GM19023 (cell line): Measurements from ENCODE around the gene PLGLB1.
"Not testable (repeated sequence)": the region's sequence is repeated elsewhere in the genome, so short reads cannot be mapped to it uniquely, and the experiment has no call there.

ENCODE experiments used
- ATAC-seq: cut with Tn5 transposase; IDR thresholded peaks from one replicate; pipeline ENCODE4 v1.9.1; 2021; ENCODE audit warnings: mild to moderate bottlenecking, moderate library complexity; ENCODE audit not compliant: unreplicated experiment

Gene PLGLB1

GRCh38 chr2:87021744-87022143 lies at the start of gene PLGLB1:
Gene PLGLB1, minus strand, starts transcription at chr2:87021844. Its CDS starts 61 bp downstream, at chr2:87021783.
- ATAC-seq = not testable (repeated sequence)

- not testable (repeated sequence) for ATAC-seq
Observed at GRCh38 chr2:87064305-87064704, 42.7 kb upstream of the PLGLB1 start.

- not testable (repeated sequence) for ATAC-seq
Observed at GRCh38 chr2:87063431-87063830, 41.8 kb upstream of the PLGLB1 start.

GRCh38 chr2:87061519-87061918 lies 39.9 kb upstream of the PLGLB1 start:
- not testable (repeated sequence) for ATAC-seq

- not testable (repeated sequence) for ATAC-seq
Observed at GRCh38 chr2:87057606-87058005, 36.0 kb upstream of the PLGLB1 start.

- ATAC-seq = not testable (repeated sequence)
Observed at GRCh38 chr2:87056843-87057242, 35.2 kb upstream of the PLGLB1 start.

- not testable (repeated sequence) for ATAC-seq
Observed at GRCh38 chr2:87056435-87056834, 34.8 kb upstream of the PLGLB1 start.

- ATAC-seq = not testable (repeated sequence)
Observed at GRCh38 chr2:87054375-87054774, 32.7 kb upstream of the PLGLB1 start.

GRCh38 chr2:87041321-87041978 lies 19.8 kb upstream of the PLGLB1 start:
- not testable (repeated sequence) for ATAC-seq

- not testable (repeated sequence) for ATAC-seq
Observed at GRCh38 chr2:87028607-87029006, 7.0 kb upstream of the PLGLB1 start.

- ATAC-seq = not testable (repeated sequence)
Observed at GRCh38 chr2:87026816-87027215, 5.2 kb upstream of the PLGLB1 start.

GRCh38 chr2:87025927-87026326 lies 4.3 kb upstream of the PLGLB1 start:
- not testable (repeated sequence) for ATAC-seq

GRCh38 chr2:87023988-87024615 lies 2.5 kb upstream of the PLGLB1 start:
- ATAC-seq = not testable (repeated sequence)

GRCh38 chr2:87021043-87021442 lies 601 bp downstream of the PLGLB1 start:
- not testable (repeated sequence) for ATAC-seq

GRCh38 chr2:87019053-87019452 lies 2.6 kb downstream of the PLGLB1 start:
- not testable (repeated sequence) for ATAC-seq

GRCh38 chr2:87014489-87015169 lies 7.0 kb downstream of the PLGLB1 start:
- not testable (repeated sequence) for ATAC-seq

- not testable (repeated sequence) for ATAC-seq
Observed at GRCh38 chr2:87004398-87004797, 17.2 kb downstream of the PLGLB1 start.
